ENCODE results near the gene SLC1A2.

Gene SLC1A2

GRCh38 chr11:35311331-35311730 lies 108.0 kb downstream of the SLC1A2 start:
- Histone ChIP-seq H2AFZ (ENCODE audit: low read depth, low read length) (no peak overlapping the region), H3K27me3 (ENCODE audit: low read depth, low read length) (no peaks in the 10 kb centered on the region), H3K4me3 (ENCODE audit: low read length) (no peak overlapping the region), H3K79me2 (ENCODE audit: low read length) (no peaks in the 10 kb centered on the region), H3K9ac (ENCODE audit: low read length) (no peak overlapping the region), H3K27ac (ENCODE audit: low read length) (no peak overlapping the region), H3K9me3 (ENCODE audit: insufficient read depth, low read length) (no peaks in the 10 kb centered on the region), H3K4me2 (ENCODE audit: low read length) (no peak overlapping the region), H3K36me3 (replicated peaks; ENCODE audit: low read depth, low read length) (no peaks in the 10 kb centered on the region), H3K4me1 (ENCODE audit: low read length) (peaks cover 34% of the 10 kb centered on the region), H4K20me1 (ENCODE audit: insufficient read depth, low read length) (no peaks in the 10 kb centered on the region)
- no peak for TF ChIP-seq CTCF (IDR thresholded peaks at IDR 0.05; ENCODE audit: low read depth, low read length)
- TF ChIP-seq EZH2phosphoT487 (IDR thresholded peaks at IDR 0.05; ENCODE audit: low read depth), result no peak

GRCh38 chr11:35308157-35308556 lies 111.2 kb downstream of the SLC1A2 start:
- no peaks in the 10 kb centered on the region for H3K27me3 ChIP-seq (ENCODE audit: low read depth, low read length)
- H2AFZ ChIP-seq (ENCODE audit: low read depth, low read length), result no peak overlapping the region
- no peaks in the 10 kb centered on the region for H3K79me2 ChIP-seq (ENCODE audit: low read length)
- H3K36me3 ChIP-seq (replicated peaks; ENCODE audit: low read depth, low read length), result no peaks in the 10 kb centered on the region
- H4K20me1 ChIP-seq (ENCODE audit: insufficient read depth, low read length), result no peaks in the 10 kb centered on the region
- no peaks in the 10 kb centered on the region for H3K9me3 ChIP-seq (ENCODE audit: insufficient read depth, low read length)
- no peak overlapping the region for H3K4me2 ChIP-seq (ENCODE audit: low read length)
- no peak for TF ChIP-seq CTCF (IDR thresholded peaks at IDR 0.05; ENCODE audit: low read depth, low read length)
- TF ChIP-seq EZH2phosphoT487 (IDR thresholded peaks at IDR 0.05; ENCODE audit: low read depth), result no peak
- H3K4me3 ChIP-seq (ENCODE audit: low read length), result no peak overlapping the region
- no peak overlapping the region for H3K27ac ChIP-seq (ENCODE audit: low read length)
- H3K4me1 ChIP-seq (ENCODE audit: low read length), result peaks cover 28% of the 10 kb centered on the region
- H3K9ac ChIP-seq (ENCODE audit: low read length), result no peak overlapping the region

- no peak for TF ChIP-seq EZH2phosphoT487 (IDR thresholded peaks at IDR 0.05; ENCODE audit: low read depth)
- TF ChIP-seq CTCF (IDR thresholded peaks at IDR 0.05; ENCODE audit: low read depth, low read length), result no peak
- no peaks in the 10 kb centered on the region for H3K27me3 ChIP-seq (ENCODE audit: low read depth, low read length)
Measured at GRCh38 chr11:35307221-35307621, 112.1 kb downstream of the SLC1A2 start.

GRCh38 chr11:35305670-35306382 lies 113.5 kb downstream of the SLC1A2 start:
- H4K20me1 ChIP-seq (ENCODE audit: insufficient read depth, low read length), result no peaks in the 10 kb centered on the region
- H3K4me1 ChIP-seq (ENCODE audit: low read length), result peaks cover 6% of the 10 kb centered on the region
- H3K36me3 ChIP-seq (replicated peaks; ENCODE audit: low read depth, low read length), result no peaks in the 10 kb centered on the region
- H3K4me2 ChIP-seq (ENCODE audit: low read length), result peak overlapping the region; percentile 81
- peak overlapping the region; percentile 55; the same call in 1 of the 2 replicates for H2AFZ ChIP-seq (ENCODE audit: low read depth, low read length)
- H3K79me2 ChIP-seq (ENCODE audit: low read length), result no peaks in the 10 kb centered on the region
- H3K27me3 ChIP-seq (ENCODE audit: low read depth, low read length), result no peaks in the 10 kb centered on the region
- H3K4me3 ChIP-seq (ENCODE audit: low read length), result peak overlapping the region; percentile 64
- H3K9ac ChIP-seq (ENCODE audit: low read length), result peak overlapping the region; percentile 35
- no peaks in the 10 kb centered on the region for H3K9me3 ChIP-seq (ENCODE audit: insufficient read depth, low read length)
- TF ChIP-seq EZH2phosphoT487 (IDR thresholded peaks at IDR 0.05; ENCODE audit: low read depth), result no peak
- TF ChIP-seq CTCF (IDR thresholded peaks at IDR 0.05; ENCODE audit: low read depth, low read length), result peak; percentile 84
- H3K27ac ChIP-seq (ENCODE audit: low read length), result no peak overlapping the region

More at GRCh38 chr11:35307221-35307621, 112.1 kb downstream of the SLC1A2 start:
- Histone ChIP-seq H3K9me3 (ENCODE audit: insufficient read depth, low read length) (no peaks in the 10 kb centered on the region), H3K79me2 (ENCODE audit: low read length) (no peaks in the 10 kb centered on the region), H3K4me1 (ENCODE audit: low read length) (peaks cover 19% of the 10 kb centered on the region), H3K27ac (ENCODE audit: low read length) (no peak overlapping the region), H3K36me3 (replicated peaks; ENCODE audit: low read depth, low read length) (no peaks in the 10 kb centered on the region), H3K4me3 (ENCODE audit: low read length) (no peak overlapping the region), H4K20me1 (ENCODE audit: insufficient read depth, low read length) (no peaks in the 10 kb centered on the region), H2AFZ (ENCODE audit: low read depth, low read length) (no peak overlapping the region), H3K9ac (ENCODE audit: low read length) (no peak overlapping the region), H3K4me2 (ENCODE audit: low read length) (no peak overlapping the region)
